Limb (tissue), 2 donors: Measurements from ENCODE around the gene USF2.
"Not testable (repeated sequence)": the region's sequence is repeated elsewhere in the genome, so short reads cannot be mapped to it uniquely, and the experiment has no call there.

Experiments used
- DNase-seq, 2 donors: peaks; one replicate each; pipeline ENCODE4 v3.0.0-alpha.2; 2016; ENCODE audit errors: extremely low spot score in 2 of 2

USF2 gene

DNA sequence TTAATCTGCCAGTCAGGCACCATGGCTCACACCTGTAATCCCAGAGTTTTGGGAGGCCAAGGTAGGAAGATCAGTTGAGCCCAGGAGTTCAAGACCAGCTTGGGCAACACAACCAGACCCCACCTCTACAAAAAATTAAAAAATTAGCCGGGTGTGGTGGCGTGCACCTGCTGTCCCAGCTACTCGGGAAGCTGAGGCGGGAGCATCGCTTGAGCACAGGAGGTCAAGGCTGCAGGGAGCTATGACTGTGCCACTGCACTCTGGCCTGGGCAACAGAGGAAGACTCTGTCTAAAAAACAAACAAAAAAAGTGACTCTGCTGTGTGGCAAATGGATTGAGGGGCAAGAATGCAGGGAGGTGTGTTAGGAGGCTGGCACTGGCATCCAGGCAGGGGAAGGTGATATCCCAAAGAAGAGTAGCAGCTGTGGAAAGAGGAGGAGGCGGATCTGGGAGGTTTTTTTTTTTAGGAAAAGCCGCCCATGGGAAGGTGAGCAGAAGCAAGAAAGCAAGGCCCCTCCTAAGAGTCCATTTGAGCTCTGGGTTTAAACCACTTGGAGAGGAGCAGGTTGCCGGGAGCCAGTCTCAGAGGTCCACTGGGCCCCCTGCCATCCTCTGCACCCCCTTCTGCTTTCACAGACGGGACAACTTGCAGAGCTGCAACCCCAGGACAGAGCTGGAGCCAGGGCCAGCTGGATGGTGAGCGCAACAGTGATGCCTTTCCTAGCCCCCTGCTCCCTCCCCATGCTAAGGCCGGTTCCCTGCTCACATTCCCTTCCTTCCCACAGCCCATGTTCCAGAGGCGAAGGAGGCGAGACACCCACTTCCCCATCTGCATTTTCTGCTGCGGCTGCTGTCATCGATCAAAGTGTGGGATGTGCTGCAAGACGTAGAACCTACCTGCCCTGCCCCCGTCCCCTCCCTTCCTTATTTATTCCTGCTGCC lies 15.7 kb downstream of the USF2 start:
- DNase-seq = no peak

DNA sequence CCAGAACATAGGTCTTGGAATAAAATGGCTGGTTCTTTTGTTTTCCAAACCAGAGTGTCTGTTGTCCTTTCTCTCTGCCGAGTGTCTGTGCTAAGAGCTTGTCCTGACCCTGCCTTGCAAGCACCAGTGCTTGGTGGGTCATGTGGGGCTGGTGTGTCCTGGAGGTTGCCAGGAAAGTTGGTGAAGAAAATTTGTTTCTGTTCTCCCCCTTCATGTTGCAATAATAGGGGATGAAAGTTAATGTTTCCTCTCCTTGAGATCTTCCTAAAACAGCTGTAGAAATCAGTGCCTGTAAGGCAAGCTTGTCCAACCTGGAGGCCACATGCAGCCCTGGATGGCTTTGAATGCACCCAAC lies 16.3 kb downstream of the USF2 start:
- no peak for DNase-seq

DNA sequence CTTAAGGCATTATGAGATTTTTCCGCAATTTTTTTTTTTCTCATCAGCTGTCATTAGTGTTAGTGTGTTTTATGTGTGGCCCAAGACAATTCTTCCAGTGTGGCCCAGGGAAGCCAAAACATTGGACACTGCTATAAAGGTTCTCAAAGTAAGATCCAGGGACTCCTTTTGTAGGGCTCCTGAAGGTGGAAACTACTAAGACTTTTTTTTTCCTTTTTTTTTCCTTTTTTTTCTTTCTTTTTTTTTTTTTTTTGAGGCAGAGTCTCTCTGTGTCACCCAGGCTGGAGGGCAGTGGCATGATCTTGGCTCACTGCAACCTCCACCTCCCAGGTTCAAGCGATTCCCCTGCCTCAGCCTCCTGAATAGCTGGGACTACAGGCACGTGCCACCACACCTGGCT lies 16.7 kb downstream of the USF2 start:
- not testable (repeated sequence) for DNase-seq

DNA sequence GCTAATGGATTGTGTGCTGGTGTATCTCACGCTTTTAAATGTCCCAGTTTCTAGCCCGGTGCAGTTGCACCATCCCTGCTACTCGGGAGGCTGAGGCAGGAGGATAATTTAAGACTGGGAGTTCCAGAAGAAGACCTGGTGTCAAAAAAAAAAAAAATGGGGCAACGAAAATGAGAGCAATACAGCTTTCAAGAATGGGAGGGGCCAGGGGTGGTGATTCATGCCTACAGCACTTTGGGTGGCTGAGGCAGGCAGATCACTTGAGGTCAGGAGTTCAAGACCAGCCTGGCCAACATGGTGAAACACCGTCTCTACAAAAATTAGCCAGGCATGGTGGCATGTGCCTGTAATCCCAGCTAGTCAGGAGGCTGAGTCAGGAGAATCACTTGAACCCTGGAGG lies 17.3 kb downstream of the USF2 start:
- not testable (repeated sequence) for DNase-seq

DNA sequence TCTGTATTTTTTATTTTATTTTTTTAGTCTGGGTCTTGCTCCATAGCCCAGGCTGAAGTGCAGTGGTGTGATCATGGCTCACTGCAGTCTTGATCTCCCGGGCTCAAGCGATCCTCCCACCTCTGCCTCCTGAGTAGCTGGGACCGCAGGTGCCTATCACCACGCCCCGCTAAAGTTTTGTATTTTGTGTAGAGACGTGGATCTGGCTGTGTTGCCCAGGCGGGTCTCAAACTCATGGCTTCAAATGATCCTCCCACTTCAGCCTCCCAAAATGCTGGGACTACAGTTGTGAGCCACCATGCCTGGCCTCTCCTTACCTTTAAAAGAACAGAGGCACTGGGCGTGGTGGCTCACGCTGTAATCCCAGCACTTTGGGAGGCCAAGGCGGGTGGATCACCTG lies 19.0 kb downstream of the USF2 start:
- no peak for DNase-seq

DNA sequence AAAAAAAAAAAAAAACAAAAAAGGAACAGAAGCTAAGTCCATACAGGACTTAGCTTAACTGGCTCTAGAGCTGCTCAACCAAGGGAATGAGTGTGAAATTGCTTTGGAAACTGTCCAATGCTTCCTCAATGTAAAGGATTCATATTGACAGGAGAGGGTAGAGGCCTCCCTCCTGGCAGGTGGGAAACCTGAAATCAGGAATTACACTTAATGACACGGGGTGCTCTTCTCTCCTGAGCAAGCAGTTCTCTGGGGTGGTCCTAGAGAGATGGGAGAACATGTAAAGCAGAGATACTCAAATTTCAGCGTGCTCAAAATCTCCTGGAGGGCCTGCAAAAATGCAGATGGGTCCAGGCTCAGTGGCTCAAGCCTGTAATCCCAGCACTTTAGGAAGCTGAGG lies 19.6 kb downstream of the USF2 start:
- DNase-seq = no peak

DNA sequence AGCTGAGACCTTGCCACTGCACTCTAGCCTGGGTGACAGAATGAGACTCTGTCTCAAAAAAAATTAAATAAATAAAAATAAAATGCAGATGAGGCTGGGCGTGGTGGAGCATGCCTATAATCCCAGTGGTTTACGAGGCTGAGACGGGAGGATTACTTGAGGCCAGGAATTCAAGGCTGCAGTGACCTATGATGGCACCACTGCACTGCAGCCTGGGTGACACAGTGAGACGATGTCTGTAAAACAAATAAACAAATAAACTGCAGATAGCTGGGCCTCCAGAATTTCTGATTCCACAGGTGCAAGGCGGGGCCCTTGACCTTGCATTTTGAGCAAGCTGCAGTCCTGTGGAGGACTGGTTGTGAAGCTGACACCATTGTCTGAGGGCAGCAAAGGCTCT lies 20.1 kb downstream of the USF2 start:
- DNase-seq = no peak

DNA sequence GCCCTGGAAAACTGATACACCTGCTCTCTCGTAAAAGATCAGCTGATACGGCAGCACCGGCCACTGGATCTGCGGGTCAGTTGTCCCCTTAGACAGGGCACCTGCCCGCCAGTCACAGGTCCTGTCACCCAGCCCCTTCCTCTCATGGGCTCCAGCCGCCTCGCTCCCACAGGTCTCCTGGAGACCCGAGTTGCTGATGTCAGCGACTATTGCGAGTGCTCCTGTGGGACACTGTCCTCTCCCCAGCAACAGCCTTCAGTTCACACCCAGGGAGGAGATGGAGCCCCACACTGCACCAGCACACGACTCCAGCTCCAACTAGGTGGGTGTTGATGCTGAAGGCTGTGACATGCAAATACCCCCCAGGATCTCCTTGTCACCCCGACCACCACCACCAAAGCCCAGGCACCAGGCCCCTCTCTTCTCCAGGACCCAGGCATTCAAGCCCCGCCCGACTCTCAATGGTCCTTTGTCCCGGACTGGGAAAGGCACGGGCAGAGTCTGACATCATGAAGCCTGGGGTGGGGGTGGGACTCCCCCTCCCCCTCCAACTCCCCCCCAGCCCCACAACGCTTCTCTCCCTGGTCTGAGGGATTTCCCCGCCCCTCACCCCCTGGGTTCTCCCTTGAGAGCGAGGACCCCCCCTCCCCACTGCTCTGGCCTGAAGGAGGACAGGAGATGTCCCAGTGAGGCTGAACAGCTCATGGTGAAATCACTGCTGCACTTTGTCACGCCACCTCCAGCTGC lies 21.8 kb downstream of the USF2 start:
- no peak for DNase-seq

DNA sequence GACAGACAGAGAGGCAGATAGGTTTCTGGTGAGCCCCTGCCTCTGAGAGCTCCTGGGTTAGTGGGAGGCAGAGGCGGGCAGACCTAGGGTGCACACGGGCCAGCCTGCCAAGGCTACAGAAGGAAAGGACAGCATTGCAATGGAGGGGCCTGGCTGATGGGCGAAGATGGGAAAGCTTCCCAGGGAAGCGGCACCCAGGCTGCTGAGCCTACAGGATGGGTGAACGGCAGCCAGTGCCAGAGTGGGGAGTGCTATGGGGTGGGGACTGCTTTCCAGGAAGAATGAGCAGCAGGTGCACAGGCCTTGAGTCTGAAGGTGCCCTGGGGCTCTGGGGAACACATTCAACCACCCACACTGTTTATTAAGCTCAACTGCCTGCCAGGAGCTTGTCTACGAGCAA lies 22.5 kb downstream of the USF2 start:
- no peak for DNase-seq

DNA sequence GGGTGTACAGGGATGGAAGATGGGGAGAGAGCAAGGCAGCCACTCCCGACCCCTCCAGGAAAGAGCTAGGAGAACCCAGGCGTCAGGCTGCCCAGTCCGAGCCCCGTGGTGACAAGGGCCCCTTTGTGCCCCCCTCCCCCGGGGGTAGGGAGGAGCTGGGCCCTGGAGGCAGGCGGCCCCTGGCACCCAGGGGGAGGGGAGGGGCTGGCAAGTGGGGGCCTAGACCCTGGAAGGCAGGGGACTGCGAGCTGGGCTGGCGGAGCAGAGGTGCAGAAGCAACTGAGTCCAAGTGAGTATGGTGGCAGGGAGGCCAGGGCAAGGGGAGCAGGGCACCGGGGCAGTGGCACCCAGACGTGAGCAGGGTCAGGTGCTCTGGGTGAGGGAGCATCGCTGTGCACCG lies 23.2 kb downstream of the USF2 start, which contains the start of gene MAG:
TSS of gene MAG (plus strand) at position 246 of the 400 bp plus-strand sequence. CDS start 3,248 bp downstream, outside the sequence.
- DNase-seq = no peak

DNA sequence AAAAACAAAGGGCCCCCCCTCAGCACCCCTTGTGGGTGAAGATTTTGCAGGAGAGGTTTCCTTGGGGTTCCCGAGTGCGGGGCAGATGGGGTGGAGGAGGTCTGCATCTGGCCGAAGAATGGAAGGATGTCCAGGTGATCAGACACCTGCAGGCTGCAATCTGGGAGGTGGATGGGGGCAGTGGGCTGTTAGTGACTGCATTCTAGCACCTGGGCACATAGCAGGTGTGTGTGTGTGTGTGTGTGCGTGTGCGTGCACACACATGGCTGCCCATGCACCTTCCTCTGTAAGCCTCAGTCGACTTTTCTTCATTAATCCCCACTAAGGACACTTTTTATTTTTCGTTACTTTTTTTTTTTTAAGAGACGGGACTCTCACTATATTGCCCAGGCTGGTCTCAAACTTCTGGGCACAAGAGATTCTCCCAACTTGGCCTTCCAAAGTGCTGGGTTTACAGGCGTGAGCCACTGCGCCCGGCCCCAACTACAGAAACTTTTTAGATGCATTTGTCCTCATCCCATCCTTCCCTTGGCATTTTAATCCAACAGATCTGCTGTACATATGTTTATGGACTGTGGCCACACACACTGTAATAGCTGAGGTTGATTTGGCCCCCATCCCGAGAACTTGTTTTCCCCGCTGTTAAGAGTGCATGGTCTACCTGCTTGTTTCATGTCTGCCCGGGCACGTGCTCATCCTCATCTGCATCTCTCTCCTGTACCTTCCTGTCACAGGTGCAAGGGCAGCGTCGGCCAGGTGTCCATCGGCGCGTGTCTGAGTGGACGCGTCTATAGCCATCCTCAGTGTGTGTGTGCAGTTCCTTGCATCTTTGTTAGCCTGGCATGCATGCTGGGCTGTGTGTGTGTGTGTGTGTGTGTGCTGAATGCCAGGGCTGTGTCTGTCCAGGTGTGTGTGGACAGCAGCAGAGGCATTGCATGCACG lies 23.9 kb downstream of the USF2 start:
- no peak for DNase-seq

DNA sequence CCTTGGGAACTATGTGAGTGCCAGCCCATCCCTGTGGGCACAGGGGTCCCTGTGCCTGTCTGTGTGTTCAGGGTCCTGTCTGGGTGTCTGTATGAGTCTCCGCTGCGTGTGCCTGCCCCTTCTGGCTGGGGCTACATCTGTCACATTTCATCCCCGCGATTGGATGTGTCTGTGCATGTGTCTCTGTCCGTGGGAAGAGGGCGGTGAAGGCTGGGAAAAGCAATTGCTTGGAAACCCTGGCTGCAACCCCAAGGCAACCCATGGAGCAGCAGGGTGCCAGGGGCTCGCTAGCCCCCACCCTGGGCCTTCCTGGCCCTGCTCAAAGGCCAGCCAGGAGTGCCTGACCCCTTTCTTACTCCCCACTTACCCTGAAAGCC lies 24.6 kb downstream of the USF2 start:
- DNase-seq = no peak

DNA sequence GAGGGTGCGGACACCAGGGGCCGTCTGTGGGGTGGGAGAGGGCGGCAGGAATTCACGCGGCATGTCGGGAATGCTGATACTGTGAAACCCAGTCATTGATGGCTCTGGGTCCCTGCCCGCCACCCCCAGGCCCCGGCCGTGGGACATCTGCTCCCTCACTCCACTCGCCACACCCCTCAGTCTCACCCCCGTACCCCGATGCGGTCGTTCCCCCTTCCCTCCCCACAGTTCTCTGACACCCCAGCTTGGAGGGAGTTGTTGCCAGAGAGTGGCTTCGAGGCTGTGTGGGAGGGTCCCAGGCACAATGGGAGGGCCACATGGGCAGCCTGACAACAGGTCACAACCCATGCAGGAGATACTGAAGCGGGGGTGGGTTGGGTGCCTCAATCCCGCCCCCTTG lies 25.0 kb downstream of the USF2 start:
- DNase-seq = no peak

DNA sequence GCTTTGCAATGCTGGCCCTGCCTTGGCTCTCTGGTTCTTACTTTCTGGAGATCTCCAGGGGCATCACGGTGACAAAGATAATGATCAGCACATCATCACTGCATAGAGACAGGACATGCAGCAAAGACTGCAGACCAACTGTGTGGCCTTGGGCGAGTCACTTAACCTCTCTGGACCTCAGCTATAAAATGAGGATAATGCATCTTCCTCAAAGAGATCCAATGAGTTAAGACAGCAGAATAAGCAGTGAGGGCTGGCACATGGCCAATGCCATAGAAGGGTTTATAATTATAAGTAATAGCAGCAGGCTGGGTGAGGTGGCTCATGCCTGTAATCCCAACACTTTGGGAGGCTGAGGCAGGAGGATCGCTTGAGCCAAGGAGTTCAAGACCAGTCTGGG lies 25.6 kb downstream of the USF2 start:
- DNase-seq = no peak

DNA sequence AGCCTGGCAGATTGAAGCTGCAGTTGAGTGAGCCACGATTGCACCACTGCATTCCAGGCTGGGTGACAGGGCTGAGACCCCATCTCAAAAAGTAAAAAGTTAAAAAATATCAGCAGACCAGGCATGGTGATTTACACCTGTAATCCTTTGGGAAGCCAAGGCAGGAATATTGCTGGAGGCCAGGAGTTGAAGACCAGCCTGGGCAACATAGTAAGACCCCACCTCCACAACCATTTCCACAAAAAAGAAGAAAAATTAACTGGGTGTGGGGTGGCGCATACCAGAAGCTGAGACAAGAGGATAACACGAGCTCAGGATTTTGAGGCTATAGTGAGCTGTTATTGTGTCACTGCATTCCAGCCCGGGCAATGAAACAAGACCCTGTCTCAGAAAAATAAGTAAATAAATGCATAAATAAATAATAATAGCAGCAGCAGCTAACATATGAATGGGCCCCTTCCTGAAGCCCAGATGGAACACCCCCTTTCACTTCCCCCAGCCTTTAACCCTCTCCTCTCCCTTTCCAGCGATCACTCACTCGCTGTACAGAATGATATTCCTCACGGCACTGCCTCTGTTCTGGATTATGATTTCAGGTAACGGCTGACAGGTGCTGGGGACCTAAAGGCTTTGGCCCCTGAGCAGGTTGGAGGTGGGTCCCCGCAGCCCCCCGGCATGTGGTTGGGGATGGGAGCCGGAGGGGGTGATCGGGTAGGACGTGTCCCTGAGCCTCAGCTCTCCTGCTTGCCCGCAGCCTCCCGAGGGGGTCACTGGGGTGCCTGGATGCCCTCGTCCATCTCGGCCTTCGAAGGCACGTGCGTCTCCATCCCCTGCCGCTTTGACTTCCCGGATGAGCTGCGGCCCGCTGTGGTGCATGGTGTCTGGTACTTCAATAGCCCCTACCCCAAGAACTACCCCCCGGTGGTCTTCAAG lies 26.4 kb downstream of the USF2 start:
- no peak for DNase-seq

DNA sequence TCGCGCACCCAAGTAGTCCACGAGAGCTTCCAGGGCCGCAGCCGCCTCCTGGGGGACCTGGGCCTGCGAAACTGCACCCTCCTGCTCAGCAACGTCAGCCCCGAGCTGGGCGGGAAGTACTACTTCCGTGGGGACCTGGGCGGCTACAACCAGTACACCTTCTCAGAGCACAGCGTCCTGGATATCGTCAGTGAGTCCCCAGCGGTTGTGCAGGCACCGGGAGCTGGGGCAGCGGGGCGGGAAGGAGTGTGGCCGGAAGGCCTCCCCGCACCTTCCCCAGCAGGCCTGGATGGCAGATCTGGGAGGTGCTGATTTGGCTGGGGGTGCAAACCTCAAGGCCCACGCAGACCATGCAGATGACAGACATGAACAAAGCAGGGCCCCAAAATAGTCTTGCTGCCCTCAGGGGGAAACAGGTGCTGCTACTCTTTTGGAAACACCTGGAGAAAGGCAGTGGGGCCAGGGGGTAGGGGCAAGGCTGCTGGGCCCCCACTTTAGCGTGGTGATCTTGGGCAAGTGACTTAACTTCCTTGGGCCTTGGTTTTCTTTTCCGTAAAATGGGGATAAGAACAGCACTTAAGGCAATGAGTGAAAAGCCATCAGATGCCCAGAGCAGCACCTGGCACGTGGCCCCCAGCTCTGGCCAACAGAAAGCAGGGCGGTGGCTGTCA lies 27.2 kb downstream of the USF2 start:
- no peak for DNase-seq

DNA sequence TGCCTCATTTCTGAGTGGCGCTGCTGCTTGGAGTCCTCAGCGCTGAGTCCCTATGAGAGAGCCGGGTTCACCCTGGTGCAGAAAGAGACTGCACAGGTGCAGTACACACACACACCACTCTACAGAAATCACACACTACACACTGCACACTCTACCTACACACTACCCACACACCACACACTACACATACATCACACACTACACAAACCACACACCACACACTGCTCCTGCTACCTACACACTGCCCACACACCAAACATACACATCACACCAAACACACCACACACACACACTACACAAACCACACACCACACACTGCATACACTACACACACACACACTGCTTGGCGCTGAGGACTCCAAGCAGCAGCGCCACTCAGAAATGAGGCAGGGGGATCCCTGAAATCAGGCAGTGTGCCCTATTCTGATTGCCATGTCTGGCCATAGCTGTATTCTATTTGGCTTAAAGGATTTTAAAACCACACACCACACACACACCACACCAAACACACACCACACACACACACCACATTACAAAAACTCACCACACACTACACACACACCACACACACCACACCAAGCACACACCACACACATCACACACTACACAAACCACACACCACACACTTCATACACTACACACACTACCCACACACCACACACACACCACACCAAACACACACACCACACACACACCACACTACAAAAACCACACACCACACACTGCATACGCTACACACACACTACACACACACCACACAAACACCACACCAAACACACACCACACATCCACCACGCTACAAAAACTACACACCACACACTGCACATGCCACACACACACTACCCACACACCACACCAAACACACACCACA lies 28.1 kb downstream of the USF2 start:
- no peak for DNase-seq

DNA sequence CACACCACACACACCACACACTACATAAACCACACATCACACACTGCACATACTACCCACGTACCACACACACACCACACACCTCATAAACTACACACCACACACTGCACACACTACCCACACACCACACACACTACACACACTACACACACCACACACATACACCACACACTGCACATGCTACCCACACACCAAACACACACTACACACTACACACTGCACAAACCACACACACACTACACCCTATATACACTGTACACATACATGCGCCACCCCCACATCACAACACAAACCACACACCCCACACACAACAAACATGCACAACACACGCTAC lies 28.7 kb downstream of the USF2 start:
- no peak for DNase-seq

DNA sequence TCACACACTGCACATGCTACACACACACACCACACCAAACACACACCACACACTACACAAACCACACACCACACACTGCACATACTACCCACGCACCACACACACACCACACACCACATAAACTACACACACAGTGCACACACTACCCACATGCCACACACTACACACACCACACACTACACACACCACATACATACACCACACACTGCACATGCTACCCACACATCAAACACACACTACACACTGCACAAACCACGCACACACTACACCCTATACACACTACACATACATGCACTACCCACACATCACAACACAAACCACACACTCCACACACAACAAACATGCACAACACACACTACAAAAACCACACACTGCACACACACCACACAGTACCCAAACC lies 29.2 kb downstream of the USF2 start:
- DNase-seq = no peak
